ENCODE data around the gene TMEM117. TPM values are rescaled to one million over a fixed set of nuclear protein-coding genes. Genes with fewer than 3 reads are reported as not detected.

TMEM117 gene
- total RNA-seq, 1 donor: 10.8 TPM

- H3K4me3 ChIP-seq (ENCODE audit: low read depth, low read length): no peak overlapping the region
- no peak for DNase-seq (ENCODE audit: low read depth)
- TF ChIP-seq CTCF (IDR thresholded peaks at IDR 0.05; ENCODE audit: insufficient read depth, low read depth, low read length): no peak
Observed at GRCh38 chr12:43852744-43853143, 16.9 kb downstream of the TMEM117 start.

GRCh38 chr12:43856972-43857371 lies 21.1 kb downstream of the TMEM117 start:
- no peak overlapping the region for H3K4me3 ChIP-seq (ENCODE audit: low read depth, low read length)
- TF ChIP-seq CTCF (IDR thresholded peaks at IDR 0.05; ENCODE audit: insufficient read depth, low read depth, low read length): no peak
- DNase-seq (ENCODE audit: low read depth): no peak

GRCh38 chr12:43858096-43858495 lies 22.2 kb downstream of the TMEM117 start:
- no peak overlapping the region for H3K4me3 ChIP-seq (ENCODE audit: low read depth, low read length)
- no peak for TF ChIP-seq CTCF (IDR thresholded peaks at IDR 0.05; ENCODE audit: insufficient read depth, low read depth, low read length)
- no peak for DNase-seq (ENCODE audit: low read depth)

- no peak for DNase-seq (ENCODE audit: low read depth)
- TF ChIP-seq CTCF (IDR thresholded peaks at IDR 0.05; ENCODE audit: insufficient read depth, low read depth, low read length): no peak
Observed at GRCh38 chr12:43858991-43859390, 23.1 kb downstream of the TMEM117 start.

GRCh38 chr12:43861015-43861839 lies 25.3 kb downstream of the TMEM117 start:
- no peak for TF ChIP-seq CTCF (IDR thresholded peaks at IDR 0.05; ENCODE audit: insufficient read depth, low read depth, low read length)
- DNase-seq (ENCODE audit: low read depth): no peak
- H3K4me3 ChIP-seq (ENCODE audit: low read depth, low read length): no peak overlapping the region

More at GRCh38 chr12:43858991-43859390, 23.1 kb downstream of the TMEM117 start:
- H3K4me3 ChIP-seq (ENCODE audit: low read depth, low read length): no peak overlapping the region

GRCh38 chr12:43861840-43862150 lies 25.9 kb downstream of the TMEM117 start:
- no peak for DNase-seq (ENCODE audit: low read depth)
- TF ChIP-seq CTCF (IDR thresholded peaks at IDR 0.05; ENCODE audit: insufficient read depth, low read depth, low read length): no peak
- no peak overlapping the region for H3K4me3 ChIP-seq (ENCODE audit: low read depth, low read length)

All from fibroblast of villous mesenchyme (primary cell).